ENCODE results near the gene PGC. TPM values are rescaled to one million over a fixed set of nuclear protein-coding genes. Genes with fewer than 3 reads are reported as not detected.

PGC gene
- total and polyA plus RNA-seq, 2 donors (not counting 3 experiments of a cell fraction or from before 2014, with no cell fraction given), result not detected

GRCh38 chr6:41717392-41717736 is 29.8 kb downstream of the PGC start:
- TF ChIP-seq GATA2 (IDR thresholded peaks at IDR 0.05; ENCODE audit: insufficient read depth, insufficient read length, low read depth, low read length) (no peak), POLR2AphosphoS5 (IDR thresholded peaks at IDR 0.05; ENCODE audit: insufficient read depth, low read depth, low read length) (no peak), FOS (IDR thresholded peaks at IDR 0.05; ENCODE audit: borderline replicate concordance, insufficient read depth, low read length) (no peak), MYC (IDR thresholded peaks at IDR 0.05; ENCODE audit: low read depth, low read length) (no peak), JUN (IDR thresholded peaks at IDR 0.05; ENCODE audit: borderline replicate concordance, insufficient read depth, insufficient read length, low read depth) (no peak), POLR2A (IDR thresholded peaks at IDR 0.05; ENCODE audit: low read depth, low read length) (no peak), EZH2 (IDR thresholded peaks at IDR 0.05; ENCODE audit: borderline replicate concordance, low read depth, low read length, severe bottlenecking) (no peak), CTCF (IDR thresholded peaks at IDR 0.05; ENCODE audit: extremely low read depth in 1 of 2, insufficient read depth in 1 of 2, low read depth in 1 of 2, low read length in 2 of 2) (no peak)
- dilution Hi-C loops (cut with MboI; ENCODE audit: extremely low pct_ligation_motif_present, low sequenced_read_pairs) (no loop called here), intact Hi-C loops (cut with micrococcal nuclease) (no loop called here)
- Histone ChIP-seq H3K79me2 (ENCODE audit: control insufficient read depth, insufficient read depth, low read length) (no peaks in the 10 kb centered on the region), H2AFZ (ENCODE audit: low read depth, low read length) (no peak overlapping the region), H4K20me1 (replicated peaks; ENCODE audit: control insufficient read depth, extremely low read depth, insufficient read depth, low read length) (no peaks in the 10 kb centered on the region), H3K27ac (ENCODE audit: insufficient read depth, low read depth, low read length) (no peak overlapping the region), H3K9me1 (replicated peaks; ENCODE audit: control insufficient read depth, extremely low read depth, insufficient read depth, low read length) (no peaks in the 10 kb centered on the region), H3K4me2 (ENCODE audit: insufficient read depth, low read length) (no peak overlapping the region), H3K36me3 (ENCODE audit: control insufficient read depth in 2 of 2, extremely low read depth in 1 of 2, insufficient read depth in 2 of 2, low read length in 2 of 2) (no peaks in the 10 kb centered on the region), H3K4me1 (ENCODE audit: control insufficient read depth, extremely low read depth, insufficient read depth, low read length) (no peaks in the 10 kb centered on the region), H3K9ac (replicated peaks; ENCODE audit: extremely low read depth, insufficient read depth, low read length) (no peak overlapping the region), H3K27me3 (ENCODE audit: control insufficient read depth in 2 of 2, insufficient read depth in 2 of 2, low read length in 2 of 2) (no peaks in the 10 kb centered on the region), H3K9me3 (replicated peaks; ENCODE audit: control insufficient read depth, insufficient read depth, low read length) (no peaks in the 10 kb centered on the region), H3K4me3 (replicated peaks in 1 of 3; ENCODE audit: insufficient read depth in 1 of 3, low read depth in 1 of 3, low read length in 3 of 3) (no peak overlapping the region)
- FAIRE-seq (no peak), DNase-seq (ENCODE audit: low read depth, low spot score) (no peak)
- POLR2A ChIA-PET, result no interaction called here
- no TSS peak for BruUV-seq (replicated peaks)
- CTCF ChIA-PET, result no interaction called here

Measured in endothelial cell of umbilical vein (primary cell).